Stimulated activated CD4-positive, alpha-beta T cell treated with anti-CD3 and anti-CD28 coated beads, Interleukin-15, amount 100 ng/mL, for 24 hours (primary cell): ENCODE data around the gene CTU2.

Source experiments
- DNase-seq: peaks from one replicate; pipeline ENCODE4 v3.0.0-alpha.2; 2020

CTU2 gene

DNA sequence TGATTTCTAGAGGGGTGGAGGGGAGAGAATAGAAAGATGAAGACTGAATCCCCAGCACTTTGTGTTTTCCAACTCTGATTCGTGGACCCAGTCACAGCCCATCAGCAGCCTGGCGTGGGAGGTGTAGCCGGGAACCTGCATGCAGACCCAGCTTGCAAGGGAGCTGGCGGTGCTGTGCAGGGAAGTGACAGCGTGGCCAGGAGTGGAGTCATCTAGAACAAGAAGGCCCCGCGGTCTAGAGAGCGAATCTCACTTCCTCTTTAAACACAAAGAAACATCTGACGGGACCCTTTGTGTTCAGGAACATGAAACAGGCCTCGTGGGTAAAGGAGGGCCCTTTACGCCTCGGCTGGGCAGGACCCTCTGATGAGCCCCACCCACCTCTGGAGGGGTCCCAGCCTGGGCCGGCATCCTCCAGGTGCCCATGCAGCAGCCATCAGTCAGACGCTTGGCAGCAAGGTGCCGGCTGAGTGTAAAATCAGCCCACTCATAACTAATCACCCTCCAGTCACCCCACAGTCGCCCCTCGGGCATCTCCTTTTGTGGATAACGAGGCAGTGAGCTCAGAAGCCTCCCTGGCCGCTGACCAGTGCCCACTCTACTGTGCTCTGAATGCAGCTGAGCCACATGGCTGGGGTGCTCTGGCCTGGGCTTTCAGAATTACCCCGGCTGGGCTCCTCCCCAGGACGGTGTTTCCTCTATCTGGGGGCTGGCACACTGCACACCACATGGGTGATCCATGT lies 24.4 kb upstream of the CTU2 start:
- peak; percentile 84 for DNase-seq

GRCh38 chr16:88684569-88685155 lies 21.6 kb upstream of the CTU2 start:
- DNase-seq: no peak

DNA sequence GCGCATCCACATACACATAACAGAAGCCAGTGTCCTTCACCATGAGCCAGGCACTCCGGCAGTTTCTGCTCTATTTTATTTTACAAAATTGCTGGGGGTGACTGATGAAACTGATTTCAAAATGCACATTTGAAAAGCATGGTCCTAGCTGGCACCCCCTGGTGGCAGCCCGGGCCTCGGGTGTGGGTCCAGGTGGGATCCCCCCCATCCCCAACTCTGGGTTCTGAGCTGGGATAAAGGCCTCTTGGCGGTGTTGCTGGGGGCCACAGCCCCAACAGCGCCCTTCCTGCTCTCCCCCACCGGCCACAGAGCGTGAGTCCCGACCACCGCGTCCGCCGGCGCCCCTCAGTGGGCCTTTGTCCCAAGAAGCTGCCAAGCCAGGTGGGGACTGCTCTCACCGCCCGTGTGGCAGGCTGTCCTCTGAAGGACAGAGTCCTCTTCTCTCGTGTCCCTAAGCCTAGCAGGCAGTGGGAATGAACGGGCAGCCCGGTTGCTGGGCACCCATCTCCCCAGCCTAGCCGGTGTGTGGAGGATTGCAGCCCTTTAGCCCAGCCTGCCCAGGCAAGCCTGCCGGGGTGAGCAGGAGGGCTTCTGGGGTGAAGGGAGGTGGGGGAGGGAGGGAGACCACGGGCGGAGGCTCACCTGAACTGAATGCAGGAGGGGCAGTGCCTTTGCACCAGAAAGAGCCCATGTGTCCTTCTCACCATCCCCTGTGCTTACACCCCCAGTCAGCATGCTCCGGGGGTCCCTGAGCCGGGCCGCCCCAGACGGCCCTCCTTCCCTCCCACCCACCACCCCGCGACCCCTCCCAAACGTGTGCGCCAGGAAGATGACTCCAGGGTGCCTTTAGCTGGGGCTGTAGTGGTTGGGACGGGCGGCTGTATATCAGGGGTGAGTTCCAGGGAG lies 20.9 kb upstream of the CTU2 start:
- peak; percentile 79 for DNase-seq

- peak; percentile 61 for DNase-seq
Measured at GRCh38 chr16:88686062-88686438, 20.3 kb upstream of the CTU2 start.

DNA sequence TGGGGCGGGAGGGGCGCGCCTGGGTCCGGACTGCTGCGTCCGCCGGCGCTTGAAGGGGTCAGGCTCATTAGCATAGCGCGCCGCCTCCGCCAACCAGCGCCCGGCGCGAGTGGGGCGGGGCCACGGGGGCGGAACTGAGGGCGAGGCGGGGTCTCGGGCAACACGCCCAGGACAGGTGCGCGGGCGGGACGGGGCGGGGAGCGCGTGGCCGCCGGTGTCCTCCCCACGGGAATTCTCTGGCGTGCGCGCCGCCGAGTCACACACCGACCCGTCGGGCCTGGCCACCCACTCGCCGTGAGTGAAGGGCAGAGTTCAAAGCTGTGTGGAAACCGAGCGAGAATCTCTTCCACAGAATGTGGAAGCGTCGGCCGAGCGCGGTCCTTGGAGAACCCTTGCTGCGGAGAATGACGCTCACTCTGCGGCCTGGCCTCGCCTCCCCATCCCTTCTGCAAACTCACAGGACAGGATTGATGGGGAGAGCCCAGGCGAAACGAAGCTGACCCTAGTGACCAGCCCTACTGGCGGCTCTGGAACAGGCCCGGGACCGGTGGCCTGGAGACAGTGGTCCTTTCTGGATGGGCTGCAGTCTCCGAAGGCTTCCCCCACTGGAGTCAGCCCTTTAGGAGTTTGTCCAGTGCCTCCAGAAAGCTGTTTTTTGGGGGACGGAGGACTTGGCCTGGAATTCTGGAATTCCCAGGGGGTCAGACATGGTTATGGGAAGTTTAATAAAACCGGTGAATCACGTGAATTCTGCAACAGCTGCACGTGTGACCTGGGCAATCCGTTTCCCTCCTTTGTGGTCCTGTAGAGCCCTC lies 19.7 kb upstream of the CTU2 start, which contains the start of gene SNAI3:
Gene SNAI3, minus strand, starts transcription at position 69 of the 815 bp plus-strand sequence. CDS start 101 bp downstream, outside the sequence.
- DNase-seq: peak; percentile 91

GRCh38 chr16:88687254-88687576 lies 19.1 kb upstream of the CTU2 start:
- no peak for DNase-seq

DNA sequence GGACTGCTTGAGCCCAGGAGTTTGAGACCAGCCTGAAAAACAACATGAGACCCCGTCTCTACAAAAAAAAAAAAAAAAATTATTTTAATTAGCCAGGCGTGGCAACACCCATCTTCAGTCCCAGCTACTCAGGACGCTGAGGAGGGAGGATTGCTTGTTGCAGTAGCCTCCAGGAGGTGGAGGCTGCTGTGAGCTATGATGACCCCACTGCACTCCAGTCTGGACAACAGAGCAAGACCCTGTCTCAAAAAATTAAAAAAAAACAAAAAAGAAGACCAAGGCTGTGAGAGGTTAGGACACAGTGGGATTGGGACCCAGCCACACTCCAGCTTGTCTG lies 18.7 kb upstream of the CTU2 start:
- no peak for DNase-seq

GRCh38 chr16:88688013-88688778 lies 18.1 kb upstream of the CTU2 start:
- no peak for DNase-seq

GRCh38 chr16:88690341-88691128 lies 15.8 kb upstream of the CTU2 start:
- no peak for DNase-seq

GRCh38 chr16:88691129-88691813 lies 15.0 kb upstream of the CTU2 start:
- no peak for DNase-seq

- DNase-seq: peak; percentile 49
Measured at GRCh38 chr16:88691924-88692560, 14.3 kb upstream of the CTU2 start.

DNA sequence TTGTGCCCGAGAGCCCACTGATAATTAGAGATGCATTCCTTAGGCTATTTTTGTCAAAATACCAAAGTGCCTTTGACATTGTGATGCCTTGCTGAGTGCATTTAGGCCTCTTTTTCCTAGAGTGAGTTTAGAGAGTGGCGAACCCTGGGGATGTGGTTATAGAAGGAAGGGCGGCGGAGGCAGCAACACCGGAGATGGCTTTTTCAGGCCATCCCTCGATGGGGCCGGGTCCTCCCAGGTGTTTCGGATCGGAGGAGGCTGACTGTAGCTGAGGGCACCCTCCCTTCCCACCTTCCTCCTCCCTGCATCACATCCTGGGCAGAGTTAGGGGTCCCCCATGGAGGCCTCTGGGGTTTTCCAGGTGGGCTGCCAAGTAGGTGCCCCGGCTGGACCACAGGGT lies 13.4 kb upstream of the CTU2 start:
- DNase-seq: no peak

DNA sequence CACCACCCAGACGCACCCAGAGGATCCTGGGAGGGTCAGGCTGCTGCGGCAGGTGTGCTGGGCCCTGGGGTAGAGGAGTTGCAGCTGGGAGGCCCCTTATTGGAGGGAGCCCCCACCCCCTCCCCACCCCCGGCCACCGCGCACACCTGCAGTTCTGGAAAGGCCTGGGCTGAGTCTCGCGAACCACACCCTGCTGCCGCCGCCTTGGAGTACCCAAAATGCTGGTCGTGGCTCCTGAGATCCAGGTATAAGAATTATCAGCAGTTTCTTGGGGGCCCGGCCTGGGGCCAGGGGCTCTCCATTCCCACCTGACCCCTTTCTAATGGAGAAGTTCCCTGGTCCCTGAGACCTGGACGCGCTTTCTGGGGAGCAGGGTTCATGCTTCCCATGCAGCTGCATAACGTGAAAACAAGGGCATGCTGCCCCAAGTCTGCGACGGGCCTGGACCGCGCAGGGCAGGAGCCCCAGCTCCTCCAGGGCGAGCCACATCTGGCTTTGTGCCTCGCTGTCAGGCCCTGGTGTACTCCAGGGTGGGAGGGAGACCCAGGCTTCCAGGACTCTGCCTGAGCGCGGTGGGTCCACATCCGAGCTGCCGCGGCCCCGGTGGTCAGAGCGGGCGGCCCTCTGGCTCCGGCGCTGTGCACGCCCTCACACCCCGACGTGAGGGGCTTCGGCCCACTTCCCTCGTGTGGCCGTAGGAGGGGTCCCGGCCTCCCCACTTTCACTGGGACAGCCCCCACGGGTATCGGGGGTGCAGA lies 12.7 kb upstream of the CTU2 start:
- DNase-seq: no peak

DNA sequence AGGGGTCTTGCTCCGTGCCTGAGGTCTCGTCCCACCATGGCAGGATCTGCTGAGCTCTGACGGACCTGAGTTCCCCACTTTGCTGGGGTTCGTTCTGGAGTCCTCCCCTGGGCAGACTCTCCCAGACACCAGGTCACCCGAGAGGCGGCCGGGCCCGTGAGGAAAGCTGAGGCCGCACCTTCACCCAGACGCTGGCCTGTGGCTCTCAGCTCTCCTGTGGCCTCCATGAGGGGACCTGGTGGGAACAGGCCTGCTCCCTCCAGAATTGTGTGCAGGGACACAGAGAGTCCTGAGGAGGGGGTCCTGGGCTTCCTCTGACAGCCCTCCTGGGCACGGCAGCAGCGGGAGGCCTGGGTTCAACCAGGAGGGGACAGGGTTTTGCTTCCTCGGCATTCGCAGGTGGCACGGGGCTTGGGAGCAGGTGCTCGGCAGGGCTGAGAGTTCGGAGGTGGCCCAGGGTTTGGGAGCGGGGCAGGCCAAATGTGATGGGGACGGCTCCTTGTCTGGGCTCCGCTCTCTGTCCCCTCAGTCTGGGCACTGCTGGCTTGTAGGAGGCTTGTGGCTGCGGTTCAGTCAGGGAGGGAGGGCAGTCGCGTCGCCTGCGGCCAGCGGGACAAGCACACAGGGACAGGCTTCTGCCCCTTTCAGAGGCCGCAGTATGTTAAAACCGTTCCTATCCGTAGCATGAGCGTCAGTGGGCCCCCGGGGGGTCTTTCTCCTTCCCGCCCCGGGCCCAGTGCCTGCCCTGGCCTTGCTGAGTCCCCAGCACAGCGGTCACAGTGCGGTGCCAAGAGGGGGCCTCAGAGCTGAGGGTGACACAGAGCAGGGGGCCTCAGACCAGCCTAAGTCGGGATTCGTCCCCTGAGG lies 11.8 kb upstream of the CTU2 start:
- DNase-seq: no peak

- no peak for DNase-seq
Measured at GRCh38 chr16:88695218-88695617, 11.1 kb upstream of the CTU2 start.

GRCh38 chr16:88695753-88696152 lies 10.6 kb upstream of the CTU2 start:
- DNase-seq: no peak

- DNase-seq: no peak
Measured at GRCh38 chr16:88696441-88696840, 9.9 kb upstream of the CTU2 start.

GRCh38 chr16:88697116-88697830 lies 9.0 kb upstream of the CTU2 start:
- DNase-seq: no peak
